Urothelium cell line (cell line): Measurements from ENCODE around the gene AADAC.
A peak's percentile ranks its signal among the peaks of the same experiment; 100 is the strongest.
"Not testable (repeated sequence)": the region's sequence is repeated elsewhere in the genome, so short reads cannot be mapped to it uniquely, and the experiment has no call there.

Experiments used
- DNase-seq: peaks from one replicate; pipeline ENCODE4 v3.0.0; 2011; ENCODE audit warnings: low spot score, mixed read lengths
- FAIRE-seq: peaks from 2 replicates; lab custom pipeline; 2011; peaks lifted over from hg19 to GRCh38; lab: Jason Lieb, UNC

Gene AADAC, protein sequence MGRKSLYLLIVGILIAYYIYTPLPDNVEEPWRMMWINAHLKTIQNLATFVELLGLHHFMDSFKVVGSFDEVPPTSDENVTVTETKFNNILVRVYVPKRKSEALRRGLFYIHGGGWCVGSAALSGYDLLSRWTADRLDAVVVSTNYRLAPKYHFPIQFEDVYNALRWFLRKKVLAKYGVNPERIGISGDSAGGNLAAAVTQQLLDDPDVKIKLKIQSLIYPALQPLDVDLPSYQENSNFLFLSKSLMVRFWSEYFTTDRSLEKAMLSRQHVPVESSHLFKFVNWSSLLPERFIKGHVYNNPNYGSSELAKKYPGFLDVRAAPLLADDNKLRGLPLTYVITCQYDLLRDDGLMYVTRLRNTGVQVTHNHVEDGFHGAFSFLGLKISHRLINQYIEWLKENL

DNA sequence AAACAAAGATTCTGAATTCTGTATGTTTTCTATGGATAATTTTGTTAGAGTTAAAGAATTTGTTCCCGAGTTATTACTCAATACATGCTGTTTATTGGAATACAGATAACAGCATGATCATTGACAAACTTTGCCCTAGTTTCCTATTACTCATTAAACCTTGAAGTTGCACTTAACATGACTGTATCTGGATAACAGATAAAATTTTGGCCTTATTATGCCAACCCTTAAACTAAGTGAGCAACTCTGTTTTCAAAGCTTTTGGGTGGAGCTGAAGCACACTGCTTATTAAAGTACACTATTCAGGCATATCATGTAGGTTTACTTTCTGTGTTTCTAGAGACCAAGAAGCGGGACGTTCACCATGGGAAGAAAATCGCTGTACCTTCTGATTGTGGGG lies at the start of gene AADAC:
Gene AADAC (plus strand): TSS at position 318 of the 400 bp plus-strand sequence. CDS start 47 bp downstream, at position 365.
- FAIRE-seq (no peak), DNase-seq (no peak)

DNA sequence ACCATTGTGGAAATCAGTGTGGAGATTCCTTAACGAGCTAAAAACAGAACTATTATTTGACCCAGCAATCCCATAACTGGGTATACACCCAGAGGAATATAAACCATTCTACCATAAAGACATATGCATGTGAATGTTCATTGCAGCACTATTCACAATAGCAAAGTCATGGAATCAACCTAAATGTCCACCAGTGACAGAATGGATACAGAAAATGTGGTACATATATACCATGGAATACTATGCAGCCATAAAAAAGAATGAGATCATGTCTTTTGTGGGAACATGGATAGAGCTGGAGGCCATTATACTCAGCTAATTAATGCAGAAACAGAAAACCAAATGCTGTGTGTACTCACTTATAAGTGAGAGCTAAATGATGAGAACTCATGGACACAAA lies 49.2 kb upstream of the AADAC start:
- DNase-seq, FAIRE-seq: not testable (repeated sequence)

DNA sequence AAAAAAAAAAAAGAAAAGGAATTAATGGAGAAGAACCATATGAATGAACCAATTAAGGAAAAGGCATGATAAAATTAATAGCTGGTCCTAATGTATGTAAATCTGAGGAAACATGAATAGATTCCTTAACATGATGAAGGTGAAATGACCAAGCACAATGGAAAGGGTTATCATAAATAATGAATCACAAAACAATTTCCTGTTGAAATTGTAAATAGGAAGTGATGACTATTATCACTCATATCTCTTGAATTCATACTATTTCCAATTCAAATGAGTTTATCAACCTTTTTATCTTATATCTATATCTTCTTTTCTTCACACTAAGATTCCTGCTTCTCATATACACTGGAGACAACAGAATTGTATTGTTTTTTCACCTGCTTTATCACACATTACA lies 48.2 kb upstream of the AADAC start:
- no peak for DNase-seq
- no peak for FAIRE-seq

DNA sequence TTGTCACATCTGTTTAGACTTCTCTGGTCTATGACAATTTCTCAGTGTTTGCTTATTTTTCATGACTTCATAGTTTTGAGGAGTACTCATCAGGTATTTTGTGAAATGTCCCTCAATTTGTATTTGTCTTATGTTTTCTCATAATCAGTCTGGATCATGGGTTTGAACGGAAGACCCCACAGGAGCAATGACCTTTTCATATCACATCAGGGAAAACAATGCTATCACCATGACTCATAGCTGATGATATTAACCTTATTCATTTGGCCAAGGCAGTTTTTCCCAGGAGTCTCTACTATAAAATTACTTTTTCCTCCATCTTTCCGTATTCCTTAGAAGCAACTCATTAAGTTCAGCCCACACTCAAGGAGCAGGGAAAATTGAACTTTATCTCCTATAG lies 47.5 kb upstream of the AADAC start:
- DNase-seq (peak; percentile 11), FAIRE-seq (no peak)

DNA sequence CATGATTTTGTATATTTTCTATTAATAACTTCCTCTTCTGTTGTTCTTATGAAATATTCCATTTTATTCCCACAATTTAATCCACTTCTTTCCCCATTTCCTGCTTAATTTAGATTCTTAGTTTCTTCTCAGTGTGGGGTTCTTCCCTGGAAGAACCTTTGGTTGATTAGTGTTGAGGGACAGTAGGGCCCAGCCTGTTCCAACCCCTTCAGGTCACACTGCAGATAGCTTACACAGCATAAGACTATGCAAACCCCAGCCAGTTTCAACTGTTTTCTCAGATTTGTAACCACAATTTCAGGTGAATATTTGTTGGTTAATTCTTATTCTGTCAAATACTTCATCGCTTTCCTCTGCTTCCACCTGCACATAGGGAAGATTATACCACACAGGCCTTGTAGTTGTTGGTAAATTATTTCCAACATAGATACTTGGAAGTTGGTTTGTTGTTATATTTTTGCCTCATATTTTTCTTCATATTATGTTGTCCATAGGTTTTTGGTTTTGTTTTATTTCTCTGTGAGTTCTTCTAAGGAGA lies 45.5 kb upstream of the AADAC start:
- DNase-seq = no peak
- FAIRE-seq = no peak

DNA sequence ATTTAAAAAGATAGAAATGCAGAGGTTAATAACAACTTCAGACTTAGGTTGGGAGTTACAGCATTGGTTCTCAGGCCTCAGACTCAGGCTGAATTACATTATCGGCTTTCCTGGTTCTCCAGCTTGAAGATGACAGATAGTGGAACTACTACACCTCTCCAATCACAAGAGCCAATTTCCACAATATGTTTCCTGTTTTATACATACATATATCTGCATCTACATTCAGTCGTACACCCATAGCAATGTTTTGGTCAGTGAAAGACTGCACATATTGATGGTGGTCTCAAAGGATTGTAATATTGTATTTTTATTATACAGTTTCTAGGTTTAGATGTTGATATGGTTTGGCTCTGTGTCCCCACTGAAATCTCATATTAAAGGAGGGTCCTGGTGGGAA lies 44.7 kb upstream of the AADAC start:
- DNase-seq (no peak), FAIRE-seq (no peak)

DNA sequence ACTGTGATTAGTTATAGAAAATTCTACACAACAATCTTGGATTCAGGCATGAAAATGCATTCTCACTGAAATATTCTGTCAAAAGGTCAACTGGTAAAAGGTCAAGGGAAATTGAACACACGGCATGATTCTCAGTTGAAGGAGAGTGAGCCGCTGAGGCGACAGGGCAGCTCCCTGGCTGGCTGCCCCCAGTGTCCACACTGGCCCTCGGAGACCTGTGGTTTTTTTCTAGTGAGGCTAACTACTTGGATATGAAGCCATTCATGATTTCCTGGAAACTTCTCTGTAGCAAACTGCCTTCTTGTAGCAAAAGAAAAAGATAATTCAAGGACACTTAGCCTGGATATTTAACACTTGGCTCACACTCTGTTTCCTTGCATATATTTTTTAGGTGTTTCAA lies 43.0 kb upstream of the AADAC start:
- DNase-seq (no peak), FAIRE-seq (no peak)

DNA sequence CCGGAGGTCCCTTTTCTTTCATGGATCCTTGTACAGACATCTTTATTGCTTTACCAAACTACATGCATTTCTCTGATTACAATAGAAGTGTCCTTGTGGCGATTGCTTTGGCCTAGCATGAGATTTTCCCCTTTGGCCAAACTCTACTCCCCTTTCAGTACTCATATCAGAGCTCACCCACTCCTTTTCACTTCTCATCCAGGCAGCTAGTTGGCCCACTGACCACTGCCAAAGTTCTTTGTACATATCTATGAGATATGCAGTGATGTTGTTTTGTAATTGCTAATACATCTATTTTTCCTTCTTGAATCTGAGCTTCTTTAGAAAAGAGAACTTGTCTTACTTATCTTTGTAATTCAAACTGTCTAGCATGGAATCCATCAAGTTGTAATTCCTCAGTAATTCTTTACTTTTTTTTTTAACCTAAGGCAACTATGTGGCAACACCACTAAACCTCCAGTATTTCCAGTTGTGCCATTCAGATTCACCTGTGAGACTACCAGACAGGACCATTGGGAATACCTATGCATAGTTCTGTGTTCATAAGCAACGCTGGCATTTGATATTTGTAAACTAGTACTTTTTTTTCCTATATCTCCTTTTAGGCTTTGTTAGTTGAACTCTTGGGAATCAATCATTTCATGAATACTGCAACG lies 41.0 kb upstream of the AADAC start:
- DNase-seq = no peak
- no peak for FAIRE-seq

DNA sequence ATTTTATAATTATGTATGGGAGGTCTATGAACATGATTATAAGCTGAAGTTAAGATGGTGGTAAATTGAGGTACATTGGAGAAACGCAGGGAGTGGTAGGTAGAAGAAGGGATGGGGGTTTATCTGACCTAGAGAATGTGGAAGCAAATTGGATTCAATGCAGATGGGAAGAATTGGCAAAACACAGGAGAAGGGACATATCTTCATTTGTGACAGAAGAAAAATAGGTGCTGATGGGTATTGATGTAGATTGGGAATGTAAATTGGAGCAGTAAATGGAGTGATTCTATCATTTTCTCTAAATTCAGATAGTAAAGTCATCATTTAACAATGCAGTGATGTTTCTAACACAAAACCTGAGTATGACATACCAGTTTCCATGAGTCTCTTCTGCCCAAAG lies 39.7 kb upstream of the AADAC start:
- no peak for DNase-seq
- no peak for FAIRE-seq

DNA sequence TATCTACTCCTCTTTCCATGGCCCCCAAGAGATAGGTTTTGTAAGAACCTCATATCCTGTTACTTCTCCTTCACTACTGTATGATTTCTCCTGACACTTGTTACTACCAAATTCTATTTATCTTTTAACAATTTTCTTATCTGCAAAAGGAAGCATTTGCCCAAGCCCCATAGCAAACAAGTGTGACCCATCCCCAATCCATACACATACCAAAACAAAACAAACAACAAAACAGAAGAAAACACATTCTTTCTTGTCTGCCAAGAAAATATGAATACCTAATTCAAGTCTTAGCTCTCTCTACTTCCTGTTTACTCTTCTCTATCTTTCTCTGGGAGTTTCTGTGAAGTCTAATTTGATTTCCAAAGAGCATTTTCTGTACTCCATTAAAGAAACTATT lies 39.0 kb upstream of the AADAC start:
- no peak for FAIRE-seq
- no peak for DNase-seq

DNA sequence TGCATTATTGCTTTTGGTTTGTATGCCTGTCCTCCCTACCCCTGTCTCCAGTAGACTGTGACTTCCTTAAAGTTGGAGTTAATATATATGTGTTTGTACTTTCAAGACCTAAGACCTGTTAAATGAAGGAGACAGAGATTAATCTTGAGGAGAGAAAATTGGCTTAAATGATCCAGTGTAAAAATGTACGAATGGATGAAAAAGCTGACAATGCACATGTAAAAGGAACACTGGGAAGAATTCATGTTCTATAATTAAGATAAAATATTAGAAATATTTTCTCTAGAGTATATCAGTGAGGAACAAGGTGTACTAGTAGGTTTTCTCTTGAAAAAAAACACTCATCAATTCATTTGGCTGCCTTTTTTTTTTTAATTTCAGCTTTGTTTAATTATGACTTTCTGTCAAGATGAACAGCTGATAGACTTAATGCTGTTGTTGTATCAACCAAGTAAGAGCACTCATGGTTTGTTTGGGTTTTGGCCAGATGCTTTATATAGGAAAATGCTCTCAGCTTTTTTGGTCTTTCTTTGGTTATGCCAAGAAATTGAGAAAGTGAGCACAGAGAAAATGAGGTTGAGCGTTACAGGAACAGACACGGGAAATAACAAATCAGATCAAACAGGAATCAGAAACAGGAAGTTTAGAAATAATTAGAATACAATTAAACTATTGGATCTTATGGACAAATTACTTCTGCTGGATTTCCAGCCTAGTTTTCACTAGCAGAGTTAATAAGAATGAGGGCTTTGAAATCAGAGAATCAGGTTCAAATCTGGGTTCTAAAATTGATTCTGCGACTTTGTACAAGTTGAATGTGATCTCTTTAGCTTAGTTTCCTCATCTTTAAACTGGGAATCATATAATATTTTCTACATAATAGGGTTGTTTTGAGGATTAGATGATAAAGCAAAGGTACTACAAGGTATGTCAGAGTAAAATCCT lies 38.3 kb upstream of the AADAC start:
- FAIRE-seq (no peak), DNase-seq (no peak)

DNA sequence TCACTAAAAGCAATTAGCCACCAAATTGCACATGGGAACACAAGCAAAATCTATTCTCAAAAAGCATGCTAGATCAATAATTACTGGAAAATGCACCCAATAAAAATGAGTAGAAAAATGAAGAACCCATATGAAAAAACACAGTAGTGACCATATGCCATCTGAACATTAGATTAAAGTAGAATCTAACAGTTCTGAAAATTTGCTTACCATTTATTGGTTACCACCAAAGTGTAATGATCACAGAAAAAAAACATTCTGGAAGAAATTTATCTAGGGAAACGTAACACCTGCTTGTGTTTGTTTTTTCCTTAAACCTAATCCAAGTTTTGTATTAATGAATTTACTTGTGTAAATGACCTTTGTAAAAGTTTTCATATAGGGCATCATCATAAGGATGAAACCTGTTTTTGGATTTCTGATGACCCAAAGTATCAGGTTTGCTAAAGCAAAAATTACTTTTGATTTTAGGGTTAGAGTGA lies 37.6 kb upstream of the AADAC start:
- FAIRE-seq = no peak
- DNase-seq = no peak

DNA sequence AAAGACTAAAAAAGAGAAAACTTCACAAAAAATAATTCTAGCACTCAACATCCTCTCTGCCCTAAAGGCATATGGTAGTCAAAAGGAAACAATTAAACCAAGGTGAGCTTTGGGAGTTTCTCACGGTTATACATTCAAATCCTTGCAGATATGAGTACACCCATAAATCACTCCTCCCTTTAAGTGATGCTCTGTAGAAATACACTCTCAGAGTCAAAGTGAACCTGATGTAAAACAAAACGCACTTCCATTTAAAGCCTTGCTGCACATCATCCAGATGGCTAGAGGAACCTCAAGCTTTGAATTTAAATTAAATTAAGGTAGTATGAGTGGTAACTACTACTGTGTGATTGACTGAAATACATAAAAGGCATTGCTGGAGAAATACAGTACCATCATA lies 36.0 kb upstream of the AADAC start:
- DNase-seq = no peak
- FAIRE-seq = no peak

DNA sequence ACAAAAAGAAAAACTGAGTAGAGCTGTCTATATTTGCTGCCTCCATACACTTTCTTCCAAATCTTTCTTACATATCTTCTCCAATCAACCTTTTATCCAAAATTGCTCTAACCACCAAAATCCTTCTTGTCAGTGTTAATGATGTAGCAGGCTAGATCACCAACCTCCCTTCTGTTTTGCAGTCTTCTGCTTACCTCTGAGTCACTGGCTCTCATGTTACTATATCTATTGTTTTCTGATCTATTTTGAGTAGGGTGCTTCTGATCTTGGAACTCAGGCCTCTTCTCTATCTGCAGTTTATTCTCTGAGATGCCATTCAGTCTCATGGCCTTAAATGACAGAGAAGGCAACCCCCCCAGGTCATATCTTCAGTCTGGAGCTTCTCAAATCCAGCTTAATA lies 26.3 kb upstream of the AADAC start:
- no peak for FAIRE-seq
- no peak for DNase-seq

DNA sequence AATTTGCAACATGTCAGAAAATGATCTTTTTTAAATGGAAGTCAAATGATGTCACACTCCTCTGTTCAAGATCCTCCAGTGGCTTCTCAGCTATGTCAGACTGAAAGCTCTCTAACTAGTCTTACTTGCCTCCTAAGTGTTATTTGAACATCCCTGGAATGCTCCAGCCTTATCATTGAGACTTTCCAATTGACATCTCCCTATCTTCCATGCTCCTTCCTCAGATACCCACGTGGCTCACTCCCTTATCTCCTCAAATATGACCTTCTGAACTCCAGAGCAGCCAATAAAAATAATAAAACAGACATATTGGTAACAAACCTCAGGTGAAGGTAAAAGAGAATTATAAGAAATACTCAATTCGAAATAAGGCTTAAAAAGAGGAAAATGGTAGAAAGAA lies 25.5 kb upstream of the AADAC start:
- DNase-seq (no peak), FAIRE-seq (no peak)

DNA sequence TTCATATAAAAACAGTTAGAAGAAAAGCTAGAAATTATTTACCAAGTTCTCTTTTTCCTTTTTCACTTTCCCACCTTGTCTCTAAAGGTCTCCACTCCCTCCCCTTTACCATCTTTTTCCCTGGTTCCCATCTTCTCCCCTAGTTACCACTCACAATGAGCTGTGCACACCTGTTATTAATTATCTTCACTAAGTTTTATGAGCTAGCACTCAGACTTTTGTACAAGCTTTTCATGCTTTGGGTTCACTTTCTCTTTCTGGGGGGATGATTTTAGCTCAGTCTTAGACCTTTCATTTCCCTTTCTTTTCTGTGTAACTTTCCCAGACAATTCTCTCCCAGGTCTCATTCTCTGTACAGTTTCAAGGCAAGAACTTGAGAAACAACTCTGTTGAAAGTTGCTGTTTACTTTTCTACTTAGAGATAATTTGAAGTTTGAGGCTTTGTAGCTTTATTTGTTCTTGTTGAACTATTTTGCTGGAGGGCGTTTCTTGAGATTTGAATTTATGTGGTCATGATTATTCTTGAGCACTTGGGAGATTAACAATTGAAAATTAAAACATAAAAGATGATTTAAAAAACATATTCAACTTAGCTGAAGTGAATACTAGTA lies 24.0 kb upstream of the AADAC start:
- DNase-seq (no peak), FAIRE-seq (no peak)

DNA sequence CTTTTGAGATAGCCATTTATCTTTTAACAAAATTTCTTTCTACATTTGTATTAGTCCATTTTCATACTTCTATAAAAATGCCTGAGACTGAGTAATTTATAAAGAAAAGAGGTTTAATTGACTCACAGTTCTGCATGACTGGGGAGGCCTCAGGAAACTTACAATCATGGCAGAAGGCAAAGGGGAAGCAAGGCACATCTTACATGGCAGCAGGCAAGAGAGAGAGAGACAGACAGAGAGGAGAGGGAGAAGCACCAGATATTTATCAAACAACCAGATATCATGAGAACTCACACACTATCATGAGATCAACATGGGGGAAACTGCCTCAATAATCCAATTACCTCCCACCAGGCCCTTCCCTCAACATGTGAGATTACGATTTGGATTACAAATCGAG lies 23.2 kb upstream of the AADAC start:
- FAIRE-seq = not testable (repeated sequence)

DNA sequence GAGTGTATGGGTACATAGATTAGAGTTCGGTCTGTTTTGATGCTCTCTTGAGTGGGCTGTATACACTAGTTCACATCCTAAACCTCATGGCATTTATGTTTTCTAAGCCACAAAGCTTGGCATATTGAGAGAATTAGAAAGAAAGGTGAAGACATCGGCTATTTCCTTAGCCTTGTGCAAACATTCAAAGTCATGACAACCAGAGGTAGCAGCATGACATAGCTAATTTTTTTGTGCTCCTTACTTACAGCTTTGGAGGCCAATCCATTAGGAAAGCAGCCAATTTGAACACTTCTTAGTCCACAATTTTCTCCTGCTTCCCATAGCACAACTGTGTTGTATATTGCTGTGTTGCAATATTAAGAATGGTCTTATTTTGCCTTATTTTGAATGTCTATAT lies 21.5 kb upstream of the AADAC start:
- DNase-seq = no peak
- no peak for FAIRE-seq

More for the DNA sequence above, 23.2 kb upstream of the AADAC start:
- not testable (repeated sequence) for DNase-seq

DNA sequence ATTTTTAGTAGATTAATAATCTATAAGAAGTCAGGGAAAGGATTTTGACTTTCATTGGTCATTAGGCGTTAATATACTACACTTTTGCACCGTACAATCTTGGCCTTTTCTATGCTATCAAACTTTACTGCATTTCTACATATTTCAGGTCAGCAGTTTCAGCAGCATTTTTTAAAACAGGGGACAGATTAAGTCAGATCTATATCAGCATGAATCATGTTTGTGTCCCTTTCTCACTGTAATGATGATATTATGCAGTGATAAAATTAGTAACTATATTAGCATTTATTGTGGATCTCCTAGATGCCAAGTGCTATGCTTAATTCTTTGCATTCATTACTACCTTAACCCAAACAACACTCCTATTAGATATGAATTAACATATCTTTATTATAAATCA lies 20.3 kb upstream of the AADAC start:
- FAIRE-seq (no peak), DNase-seq (no peak)

DNA sequence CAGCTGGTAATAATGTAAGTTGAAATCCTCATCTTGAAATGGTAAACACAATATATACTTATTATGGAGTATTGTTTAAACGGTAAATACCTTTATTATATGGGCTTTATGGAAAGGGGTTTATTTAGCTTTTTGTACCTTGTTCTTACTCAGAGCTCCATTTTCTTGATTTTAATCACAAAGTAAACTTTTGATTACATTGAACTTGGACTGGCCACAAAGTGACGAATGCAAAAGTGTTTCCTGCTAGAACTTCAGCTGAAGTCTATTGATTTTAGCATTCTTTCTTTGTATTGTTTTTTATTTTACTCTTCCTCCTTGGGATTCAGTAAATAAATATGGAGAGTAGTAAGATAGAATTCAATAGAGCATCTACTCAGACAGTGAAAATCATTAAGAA lies 19.8 kb upstream of the AADAC start:
- DNase-seq (no peak), FAIRE-seq (no peak)

DNA sequence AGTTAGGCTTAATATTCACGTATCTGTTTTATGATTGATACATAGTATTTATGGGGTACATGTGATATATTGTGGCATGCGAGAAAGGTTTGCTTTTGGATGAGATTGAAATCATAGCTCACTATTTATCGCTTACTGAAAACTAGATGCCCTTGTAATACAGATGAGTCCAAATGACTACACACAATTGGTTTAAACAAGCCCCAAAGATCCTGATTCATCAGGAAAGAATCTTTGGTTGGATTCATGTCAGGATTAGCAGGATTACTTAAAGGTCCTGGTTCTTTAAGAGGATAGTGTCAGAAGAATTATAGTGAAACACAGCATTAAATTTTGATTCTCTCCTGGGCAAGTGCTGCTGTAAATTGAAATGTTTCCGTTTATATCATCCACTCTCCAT lies 18.6 kb upstream of the AADAC start:
- FAIRE-seq (no peak), DNase-seq (peak; percentile 43)
